Upper lobe of left lung (tissue), 4 donors: ENCODE data around the gene RALGDS.

ENCODE experiments used
- POLR2AphosphoS5 ChIP-seq, 2 donors: sonication (generic); formaldehyde crosslinking; IDR thresholded peaks; one replicate each; pipeline ENCODE4 v1.5.1; 2017; ENCODE audit warnings: antibody characterized with exemption in 2 of 2
- TF ChIP-seq, protein P1 (sequence below), 6 experiments: fragments of 450-650 bp in 4 of 6; fragments of 200-600 bp in 2 of 6; sonication (generic) in 2 of 6; IDR thresholded peaks; one replicate each; pipeline ENCODE4 v1.5.1; 2016 to 2019; ENCODE audit warnings: antibody characterized with exemption in 6 of 6

DNA sequence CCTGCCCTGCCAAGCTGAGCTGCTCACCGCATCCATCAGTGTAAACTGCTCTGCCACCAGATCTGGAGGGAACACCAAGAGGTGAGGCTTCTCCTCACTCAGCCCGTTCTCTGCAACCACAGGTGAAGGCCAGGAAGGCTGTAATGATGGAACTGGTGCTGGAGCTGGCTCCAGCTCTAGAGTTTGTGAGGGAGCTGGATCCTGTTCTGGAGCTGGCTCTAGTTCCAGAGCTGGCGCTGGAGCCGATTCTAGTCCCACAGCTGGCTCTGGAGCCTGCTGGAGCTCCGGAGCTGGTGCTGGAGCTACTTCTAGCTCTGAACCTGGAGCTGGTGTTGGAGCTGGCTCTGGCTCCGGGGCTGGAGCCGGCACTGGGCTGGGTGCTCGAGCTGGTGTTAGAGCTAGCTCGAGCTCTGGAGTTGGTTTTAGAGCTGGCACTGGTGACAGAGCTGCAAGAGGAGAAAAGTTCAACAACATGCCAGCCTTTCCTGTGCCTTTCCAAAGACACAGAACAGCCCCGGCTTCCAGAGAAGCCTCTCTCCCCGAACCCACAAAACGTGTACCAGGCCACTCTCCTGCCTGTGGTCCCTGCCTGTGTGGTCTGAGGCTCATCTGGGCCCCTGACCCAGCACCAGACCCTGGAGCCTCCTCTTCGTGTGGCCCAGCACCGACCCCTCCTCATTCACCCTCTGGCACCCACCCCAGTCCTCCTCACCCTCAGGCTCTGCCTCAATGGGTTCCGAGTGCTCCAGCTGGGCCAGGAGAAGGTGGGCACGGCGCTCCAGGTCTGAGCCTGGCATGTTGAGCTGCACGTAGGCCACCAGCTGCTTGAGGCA is 12.9 kb downstream of the RALGDS start:
- TF ChIP-seq, protein P1, sequence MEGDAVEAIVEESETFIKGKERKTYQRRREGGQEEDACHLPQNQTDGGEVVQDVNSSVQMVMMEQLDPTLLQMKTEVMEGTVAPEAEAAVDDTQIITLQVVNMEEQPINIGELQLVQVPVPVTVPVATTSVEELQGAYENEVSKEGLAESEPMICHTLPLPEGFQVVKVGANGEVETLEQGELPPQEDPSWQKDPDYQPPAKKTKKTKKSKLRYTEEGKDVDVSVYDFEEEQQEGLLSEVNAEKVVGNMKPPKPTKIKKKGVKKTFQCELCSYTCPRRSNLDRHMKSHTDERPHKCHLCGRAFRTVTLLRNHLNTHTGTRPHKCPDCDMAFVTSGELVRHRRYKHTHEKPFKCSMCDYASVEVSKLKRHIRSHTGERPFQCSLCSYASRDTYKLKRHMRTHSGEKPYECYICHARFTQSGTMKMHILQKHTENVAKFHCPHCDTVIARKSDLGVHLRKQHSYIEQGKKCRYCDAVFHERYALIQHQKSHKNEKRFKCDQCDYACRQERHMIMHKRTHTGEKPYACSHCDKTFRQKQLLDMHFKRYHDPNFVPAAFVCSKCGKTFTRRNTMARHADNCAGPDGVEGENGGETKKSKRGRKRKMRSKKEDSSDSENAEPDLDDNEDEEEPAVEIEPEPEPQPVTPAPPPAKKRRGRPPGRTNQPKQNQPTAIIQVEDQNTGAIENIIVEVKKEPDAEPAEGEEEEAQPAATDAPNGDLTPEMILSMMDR (IDR thresholded peaks at IDR 0.05): no peak
- no peak for TF ChIP-seq POLR2AphosphoS5 (IDR thresholded peaks at IDR 0.05)
